NCI-H128 (cell line): ENCODE measurements around the gene BCAS3.
"Not testable (repeated sequence)": the region's sequence is repeated elsewhere in the genome, so short reads cannot be mapped to it uniquely, and the experiment has no call there.

ENCODE experiments used
- DNase-seq: peaks from one replicate; lab custom pipeline; 2025; ENCODE audit not compliant: unreplicated experiment; lab: John Stamatoyannopoulos, UW

BCAS3 gene

GRCh38 chr17:61239327-61239726 is 561.7 kb downstream of the BCAS3 start:
- DNase-seq: no peak

GRCh38 chr17:61239953-61240352 is 562.3 kb downstream of the BCAS3 start:
- no peak for DNase-seq

- no peak for DNase-seq
These were observed 563.3 kb downstream of the BCAS3 start for GRCh38 chr17:61240851-61241468.

GRCh38 chr17:61244988-61245387 is 567.3 kb downstream of the BCAS3 start:
- not testable (repeated sequence) for DNase-seq

GRCh38 chr17:61245706-61246135 is 568.1 kb downstream of the BCAS3 start:
- DNase-seq: no peak

- DNase-seq: no peak
These were observed 569.8 kb downstream of the BCAS3 start for GRCh38 chr17:61247439-61247838.

- no peak for DNase-seq
These were observed 570.7 kb downstream of the BCAS3 start for GRCh38 chr17:61248399-61248798.

GRCh38 chr17:61249649-61250299 is 572.1 kb downstream of the BCAS3 start:
- DNase-seq: no peak

GRCh38 chr17:61250335-61250890 is 572.8 kb downstream of the BCAS3 start:
- no peak for DNase-seq

- DNase-seq: no peak
These were observed 574.6 kb downstream of the BCAS3 start for GRCh38 chr17:61251939-61252865.

- DNase-seq: no peak
These were observed 575.7 kb downstream of the BCAS3 start for GRCh38 chr17:61253362-61253761.

GRCh38 chr17:61253937-61254574 is 576.4 kb downstream of the BCAS3 start:
- DNase-seq: no peak

- DNase-seq: no peak
These were observed 577.3 kb downstream of the BCAS3 start for GRCh38 chr17:61254904-61255303.

- no peak for DNase-seq
These were observed 578.0 kb downstream of the BCAS3 start for GRCh38 chr17:61255647-61256046.

GRCh38 chr17:61259360-61259759 is 581.7 kb downstream of the BCAS3 start:
- DNase-seq: no peak

GRCh38 chr17:61260071-61260797 is 582.6 kb downstream of the BCAS3 start:
- DNase-seq: no peak

- DNase-seq: no peak
These were observed 583.5 kb downstream of the BCAS3 start for GRCh38 chr17:61261001-61261637.

- no peak for DNase-seq
These were observed 587.7 kb downstream of the BCAS3 start for GRCh38 chr17:61265397-61265796.

- DNase-seq: no peak
These were observed 590.2 kb downstream of the BCAS3 start for GRCh38 chr17:61267847-61268246.

- DNase-seq: no peak
These were observed 597.7 kb downstream of the BCAS3 start for GRCh38 chr17:61275395-61275794.
